HEK293T (cell line): Measurements from ENCODE around the gene THRB.

Source experiments
- HDGF ChIP-seq: fragments of 450-650 bp; IDR thresholded peaks from 2 replicates; pipeline ENCODE4 v1.6.1; 2017; ENCODE audit warnings: antibody characterized with exemption, borderline replicate concordance
- NFRKB ChIP-seq: fragments of 450-650 bp; IDR thresholded peaks from 2 replicates; pipeline ENCODE4 v1.6.1; 2016; ENCODE audit warnings: mild to moderate bottlenecking, moderate library complexity
- SP1 ChIP-seq: fragments of 450-650 bp; IDR thresholded peaks from 2 replicates; pipeline ENCODE4 v1.6.1; 2017
- ZNF384 ChIP-seq: fragments of 450-650 bp; IDR thresholded peaks from 2 replicates; pipeline ENCODE4 v1.6.1; 2016
- TF ChIP-seq, protein P1 (sequence below): fragments of 450-650 bp; IDR thresholded peaks from 2 replicates; pipeline ENCODE4 v1.6.1; 2016

GRCh38 chr3:24367216-24367615 lies 127.4 kb downstream of the THRB start:
- no peak for TF ChIP-seq SP1
- no peak for TF ChIP-seq HDGF
- no peak for TF ChIP-seq NFRKB
- TF ChIP-seq, protein P1, sequence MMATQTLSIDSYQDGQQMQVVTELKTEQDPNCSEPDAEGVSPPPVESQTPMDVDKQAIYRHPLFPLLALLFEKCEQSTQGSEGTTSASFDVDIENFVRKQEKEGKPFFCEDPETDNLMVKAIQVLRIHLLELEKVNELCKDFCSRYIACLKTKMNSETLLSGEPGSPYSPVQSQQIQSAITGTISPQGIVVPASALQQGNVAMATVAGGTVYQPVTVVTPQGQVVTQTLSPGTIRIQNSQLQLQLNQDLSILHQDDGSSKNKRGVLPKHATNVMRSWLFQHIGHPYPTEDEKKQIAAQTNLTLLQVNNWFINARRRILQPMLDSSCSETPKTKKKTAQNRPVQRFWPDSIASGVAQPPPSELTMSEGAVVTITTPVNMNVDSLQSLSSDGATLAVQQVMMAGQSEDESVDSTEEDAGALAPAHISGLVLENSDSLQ = no peak
- TF ChIP-seq ZNF384 = no peak
